Glomerular visceral epithelial cell (primary cell): ENCODE measurements around the gene OPHN1.

ENCODE experiments used
- DNase-seq: peaks from one replicate; pipeline ENCODE4 v3.0.0-alpha.2; 2016; ENCODE audit errors: extremely low spot score

OPHN1 gene

DNA sequence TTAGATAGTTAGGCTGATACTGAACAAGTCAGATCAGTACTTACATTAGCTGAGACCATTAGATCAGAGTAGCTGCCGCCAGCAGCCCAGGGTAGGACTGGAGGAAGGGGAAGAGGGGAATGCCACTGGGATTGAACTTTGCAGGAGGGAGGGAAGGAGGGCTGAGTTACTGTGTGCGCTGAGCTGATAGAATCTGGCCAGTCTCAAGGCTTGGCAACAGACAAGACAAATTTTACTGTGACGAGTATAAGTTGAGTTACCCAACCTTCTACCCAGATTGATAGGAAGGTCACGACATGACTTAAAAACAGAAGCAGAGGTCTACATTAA is 372.1 kb downstream of the OPHN1 start:
- no peak for DNase-seq

DNA sequence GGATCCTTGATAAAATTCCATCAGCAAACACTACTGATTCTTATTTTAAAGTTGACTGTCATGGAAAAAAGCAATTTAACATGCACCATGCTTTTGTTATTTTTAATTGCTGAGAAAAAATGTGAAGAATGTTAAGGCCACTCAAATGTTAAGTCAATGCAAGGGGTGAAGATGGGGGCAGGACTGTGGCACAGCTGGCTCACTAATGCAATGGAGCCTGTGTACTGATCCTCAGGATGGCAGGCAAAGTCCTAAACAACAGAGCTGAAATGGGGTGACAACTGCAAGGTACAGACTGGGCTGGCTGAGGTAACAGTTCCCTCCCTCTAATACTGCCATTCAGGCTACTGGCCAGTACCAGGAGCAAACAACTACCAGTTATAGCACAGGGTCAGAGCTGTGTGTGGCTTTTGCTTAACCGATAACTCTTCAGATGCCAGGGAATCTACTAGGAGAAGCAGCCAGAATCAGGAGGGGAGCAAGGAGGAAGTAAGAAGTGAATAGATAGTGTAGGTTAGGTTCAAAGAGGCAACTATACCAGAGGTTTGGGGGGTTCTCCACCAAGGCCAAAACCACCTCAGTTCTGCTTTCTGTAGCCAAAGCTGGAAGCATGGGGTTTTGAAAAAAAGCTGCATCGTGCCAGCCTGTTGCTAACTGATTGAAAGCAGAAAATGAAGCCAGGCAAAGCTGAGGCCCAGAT is 372.6 kb downstream of the OPHN1 start:
- no peak for DNase-seq

DNA sequence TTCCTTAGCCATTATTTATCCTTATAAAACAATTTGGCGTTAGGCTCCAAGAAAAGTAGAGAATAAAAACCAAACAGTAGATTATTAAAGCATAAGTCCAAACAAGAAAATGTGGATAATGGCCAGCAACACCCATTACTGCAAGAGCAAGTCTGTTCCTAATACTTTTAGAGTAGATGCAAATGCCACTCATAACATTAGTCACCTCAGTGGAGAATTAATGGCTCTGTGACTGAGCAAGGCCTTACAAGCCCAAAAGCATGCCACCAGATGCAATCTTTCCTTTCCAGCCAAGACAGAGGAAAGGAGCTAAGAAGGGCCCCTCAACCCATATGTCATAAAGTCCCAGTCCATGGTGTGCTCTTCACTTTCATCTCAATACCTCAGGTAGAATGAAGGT is 373.8 kb downstream of the OPHN1 start:
- DNase-seq = no peak

DNA sequence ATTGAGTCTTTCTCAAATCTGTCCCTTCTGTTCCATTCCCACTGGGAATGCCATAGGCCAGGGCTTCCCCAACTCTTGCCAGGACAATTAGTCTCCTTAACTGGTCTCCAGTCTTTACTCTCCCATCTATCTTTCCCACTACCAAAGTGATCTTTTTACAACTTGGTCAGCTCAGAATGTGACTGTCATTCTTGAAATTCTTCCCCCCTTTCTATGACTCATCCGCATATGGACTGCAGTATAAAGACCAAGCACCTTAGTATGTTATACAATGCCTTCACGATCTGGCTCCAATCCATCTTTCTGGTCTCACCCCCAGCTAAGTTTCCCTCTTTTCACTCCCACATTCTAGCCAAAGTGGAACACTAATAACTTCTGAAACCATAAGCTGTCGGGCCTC is 383.8 kb downstream of the OPHN1 start:
- peak; percentile 0 for DNase-seq

DNA sequence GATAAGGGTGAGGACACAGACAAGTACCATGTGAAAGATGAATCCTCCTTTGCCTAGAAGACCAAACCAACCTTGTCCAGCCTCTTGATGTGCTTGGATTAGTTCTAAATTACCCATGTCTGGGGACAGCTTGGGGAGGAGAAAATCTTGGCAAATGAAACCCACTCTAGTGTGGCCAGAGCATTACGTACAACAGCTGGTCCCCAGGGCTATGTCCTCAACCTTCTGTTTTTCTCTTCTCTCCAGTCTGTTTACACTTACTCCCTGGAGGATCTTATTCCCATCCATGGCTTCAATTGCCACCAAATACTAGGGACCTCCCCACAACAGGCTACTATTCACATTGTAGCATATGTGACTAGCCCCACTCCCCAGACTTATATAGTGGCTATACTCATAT is 384.5 kb downstream of the OPHN1 start:
- DNase-seq = no peak

DNA sequence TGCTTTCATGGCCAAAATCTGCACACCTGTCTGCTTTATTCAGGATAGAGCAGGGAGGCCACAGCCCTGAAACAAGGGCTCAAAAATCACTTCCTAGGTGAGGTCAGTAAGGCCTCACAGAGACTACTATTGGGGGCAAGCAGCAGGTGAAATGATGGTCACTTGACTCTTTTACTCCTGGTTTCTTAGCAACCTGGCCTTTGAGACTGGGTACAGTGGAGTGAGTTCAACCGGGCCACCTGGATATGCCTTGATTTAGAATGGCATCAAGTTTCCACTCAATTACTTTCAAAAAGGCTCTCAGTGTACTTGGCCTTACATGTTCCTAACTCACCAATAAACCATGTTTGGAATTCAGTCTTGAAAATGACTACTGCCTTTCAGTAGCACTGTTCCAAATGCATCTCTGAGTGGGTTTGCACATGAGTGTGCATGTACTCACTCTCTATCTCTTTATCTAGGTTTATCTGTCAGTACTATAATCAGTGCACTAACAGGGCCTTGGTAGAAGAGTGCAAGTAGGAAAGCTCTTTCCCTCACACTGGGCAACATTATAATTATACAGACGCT is 388.2 kb downstream of the OPHN1 start:
- DNase-seq = no peak

DNA sequence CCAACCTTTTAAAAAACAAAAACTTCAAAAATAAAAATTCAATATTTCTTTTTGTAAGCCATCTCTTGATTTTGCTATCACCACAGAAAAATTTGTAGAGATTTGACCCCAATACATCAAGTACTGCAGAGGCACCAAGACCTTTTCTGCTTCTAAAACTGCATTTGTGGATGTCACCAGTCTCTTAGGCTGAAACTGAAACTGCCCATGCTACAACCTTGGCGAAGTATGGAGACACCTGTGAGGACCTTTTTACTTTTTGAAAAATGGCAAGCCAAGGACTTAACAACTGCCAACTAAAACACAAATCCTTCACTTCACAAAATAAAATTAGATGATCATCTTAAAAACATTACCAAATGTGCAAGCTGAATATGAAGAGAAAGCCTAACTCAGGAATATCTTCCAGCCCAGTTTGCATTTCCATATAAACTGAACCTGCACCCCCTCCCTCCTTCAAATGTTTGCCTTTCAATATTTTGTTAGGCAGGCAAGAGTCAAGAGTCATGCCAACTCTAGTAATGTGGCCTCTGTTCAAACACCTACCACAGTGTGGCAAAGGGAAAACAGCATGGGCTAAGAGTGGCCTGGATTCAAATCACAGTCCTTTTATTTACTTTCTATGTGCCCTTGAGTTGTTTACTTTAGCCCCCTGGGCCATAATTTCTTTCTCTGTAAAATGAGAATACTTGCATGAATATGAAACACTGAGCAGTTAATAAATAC is 389.4 kb downstream of the OPHN1 start:
- no peak for DNase-seq

DNA sequence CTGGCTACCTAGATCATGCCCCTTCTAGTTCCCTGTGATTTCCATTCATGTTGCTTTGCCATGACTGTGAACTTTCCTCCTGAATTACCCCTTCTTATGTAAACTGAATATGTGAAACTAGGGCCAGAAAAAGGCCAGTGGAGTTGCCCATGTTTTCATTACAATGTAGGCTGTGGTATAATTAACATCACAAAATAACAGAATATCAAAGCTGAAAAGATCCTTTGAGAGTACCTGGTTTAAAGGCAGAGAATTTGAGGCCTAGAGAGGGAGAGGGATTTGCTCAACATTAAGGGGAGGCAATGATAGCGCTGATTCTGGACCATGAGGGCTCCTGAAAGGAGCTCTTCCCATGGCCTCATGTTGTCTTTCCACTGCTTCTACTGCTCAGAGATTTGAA is 392.2 kb downstream of the OPHN1 start:
- no peak for DNase-seq

DNA sequence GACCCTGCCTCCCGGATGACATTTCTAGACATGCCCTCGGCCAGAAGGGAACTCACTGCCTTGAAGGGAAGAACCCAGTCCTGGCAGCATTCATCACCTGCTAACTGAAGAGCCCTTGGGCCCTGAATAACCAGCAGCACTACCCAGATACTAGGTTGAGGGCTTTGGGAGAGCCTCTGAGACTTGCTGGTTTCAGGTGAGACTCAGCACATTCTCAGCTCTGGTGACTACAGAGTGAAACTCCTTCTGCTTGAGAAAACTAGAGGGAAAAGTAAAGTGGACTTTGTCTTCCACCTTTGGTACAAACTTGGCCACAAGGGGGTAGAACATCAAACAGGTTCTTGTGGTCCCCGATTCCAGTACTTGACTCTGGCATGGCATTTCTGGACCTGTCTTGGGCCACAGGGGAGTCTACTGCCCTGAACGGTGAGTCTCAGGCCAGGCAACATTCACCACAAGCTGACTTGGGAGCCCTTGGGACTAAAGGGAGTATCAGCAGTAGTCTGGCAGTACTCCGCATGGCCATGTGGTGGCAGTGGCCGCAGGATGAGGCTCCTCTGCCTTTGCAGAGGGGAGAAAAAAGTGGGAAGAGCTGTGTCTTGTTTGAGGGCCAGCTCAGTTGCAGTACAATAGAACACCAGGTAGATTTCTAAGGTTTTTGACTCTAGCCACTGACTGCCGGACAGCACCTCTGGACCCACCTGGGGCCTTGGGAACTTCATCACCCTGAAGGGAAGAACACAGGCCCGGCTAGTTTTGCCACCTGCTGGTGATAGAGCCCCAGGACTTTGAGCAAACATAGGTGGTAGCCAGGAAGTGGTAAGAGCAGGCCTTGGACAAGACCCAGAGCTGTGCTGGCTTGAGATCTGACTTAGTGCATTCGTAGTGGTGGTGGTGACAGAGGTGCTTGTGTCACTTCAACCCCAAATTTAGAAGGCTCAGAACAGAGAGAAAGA is 414.8 kb downstream of the OPHN1 start:
- peak; percentile 0 for DNase-seq

DNA sequence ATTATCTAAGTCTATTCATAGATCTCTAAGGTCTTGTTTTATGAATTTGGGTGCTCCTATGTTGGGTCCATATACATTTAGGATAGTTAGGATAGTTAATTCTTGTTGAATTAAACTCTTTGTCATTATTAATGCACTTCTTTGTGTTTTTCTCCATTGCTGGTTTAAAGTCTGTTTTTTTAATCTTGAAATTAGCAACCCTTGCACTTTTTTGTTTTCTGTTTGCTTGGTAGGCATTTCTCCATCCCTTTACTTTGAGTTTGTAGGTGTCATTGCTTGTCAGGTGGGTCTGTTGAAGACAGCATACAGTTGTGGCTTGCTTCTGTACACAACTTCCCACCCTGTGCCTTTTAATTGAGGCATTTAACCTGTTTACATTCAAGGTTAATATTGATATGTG is 434.8 kb downstream of the OPHN1 start:
- no peak for DNase-seq
